ENCODE results near the gene SENP3. TPM values are rescaled to one million over a fixed set of nuclear protein-coding genes. Genes with fewer than 3 reads are reported as not detected.

Gene SENP3
- total RNA-seq, 1 donor from 2014 or later: 33.8 TPM

GRCh38 chr17:7618608-7619007 is 56.9 kb downstream of the SENP3 start:
- DNase-seq (ENCODE audit: low spot score): no peak
- intact Hi-C loops (cut with DNase I): no loop called here

DNA sequence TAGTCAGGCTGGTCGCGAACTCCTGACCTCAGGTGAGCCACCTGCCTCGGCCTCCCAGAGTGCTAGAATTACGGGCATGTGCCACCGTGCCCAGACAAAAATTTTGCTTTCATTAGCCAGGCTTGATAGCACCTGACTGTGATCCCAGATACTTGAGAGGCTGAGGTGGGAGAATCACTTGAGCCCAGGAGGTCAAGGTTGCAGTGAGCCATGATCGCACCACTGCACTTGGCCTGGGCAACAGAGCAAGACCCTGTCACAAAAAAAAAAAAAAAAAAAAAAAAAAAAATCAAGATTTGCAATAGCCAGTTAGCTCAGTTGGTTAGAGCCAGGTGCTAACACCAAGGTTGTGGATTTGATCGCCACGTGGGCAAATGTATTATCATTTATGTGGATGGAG is 59.1 kb downstream of the SENP3 start:
- no peak for DNase-seq (ENCODE audit: low spot score)
- intact Hi-C loops (cut with DNase I): no loop called here

Other genes starting within 250 kb of the SENP3 start
- gene GPS2, start 246.6 kb upstream of the SENP3 start, total RNA-seq: 49.0 TPM
- 29.9 TPM for gene NEURL4, start 232.6 kb upstream of the SENP3 start, total RNA-seq
- 16.4 TPM for gene ACAP1, start 225.4 kb upstream of the SENP3 start, total RNA-seq
- 9.6 TPM for gene KCTD11, start 209.8 kb upstream of the SENP3 start, total RNA-seq
- gene TMEM95, start 206.8 kb upstream of the SENP3 start, total RNA-seq: not detected
- 2.0 TPM for gene TNK1, start 180.8 kb upstream of the SENP3 start, total RNA-seq
- 16.8 TPM for gene PLSCR3, start 167.4 kb upstream of the SENP3 start, total RNA-seq
- 67.7 TPM for gene TMEM256, start 157.8 kb upstream of the SENP3 start, total RNA-seq
- gene NLGN2, start 154.1 kb upstream of the SENP3 start, total RNA-seq: 11.0 TPM
- gene SPEM1, start 141.6 kb upstream of the SENP3 start, total RNA-seq: not detected
- not detected for gene SPEM2, start 136.3 kb upstream of the SENP3 start, total RNA-seq
- not detected for gene SPEM3, start 133.1 kb upstream of the SENP3 start, total RNA-seq
- 2.6 TPM for gene TMEM102, start 126.5 kb upstream of the SENP3 start, total RNA-seq
- 3.9 TPM for gene FGF11, start 122.4 kb upstream of the SENP3 start, total RNA-seq
- gene CHRNB1, start 116.9 kb upstream of the SENP3 start, total RNA-seq: 9.9 TPM
- gene ZBTB4, start 82.3 kb upstream of the SENP3 start, total RNA-seq: 69.4 TPM
- gene SLC35G6, start 80.5 kb upstream of the SENP3 start, total RNA-seq: not detected
- gene POLR2A, start 77.6 kb upstream of the SENP3 start, total RNA-seq: 56.4 TPM
- 33.9 TPM for gene TNFSF12, start 12.9 kb upstream of the SENP3 start, total RNA-seq
- 4.9 TPM for gene TNFSF13, start 3.2 kb upstream of the SENP3 start, total RNA-seq
- 11.4 TPM for gene CD68, start 17.7 kb downstream of the SENP3 start, total RNA-seq
- gene MPDU1, start 21.9 kb downstream of the SENP3 start, total RNA-seq: 22.4 TPM
- gene SOX15, start 28.2 kb downstream of the SENP3 start, total RNA-seq: 1.1 TPM
- gene FXR2, start 53.0 kb downstream of the SENP3 start, total RNA-seq: 83.5 TPM
- 60.3 TPM for gene SAT2, start 65.9 kb downstream of the SENP3 start, total RNA-seq
- 0.62 TPM for gene SHBG, start 68.2 kb downstream of the SENP3 start, total RNA-seq
- gene ATP1B2, start 89.0 kb downstream of the SENP3 start, total RNA-seq: 2.7 TPM
- gene TP53, start 125.6 kb downstream of the SENP3 start, total RNA-seq: 17.5 TPM
- 3.2 TPM for gene WRAP53, start 126.6 kb downstream of the SENP3 start, total RNA-seq
- gene EFNB3, start 143.3 kb downstream of the SENP3 start, total RNA-seq: 0.78 TPM
- 0.16 TPM for gene DNAH2, start 155.8 kb downstream of the SENP3 start, total RNA-seq

Data from cardiac septum (tissue), 1 donor.